HepG2 (cell line): ENCODE results near the gene GPR37L1. TPM values are rescaled to one million over a fixed set of nuclear protein-coding genes. Genes with fewer than 3 reads are reported as not detected.

Experiments used
- ATAC-seq: fragments of 200-7000 bp; cut with Tn5 transposase; 3 replicates; pipeline ENCODE4 v1.9.1; 2020; ENCODE audit warnings: mild to moderate bottlenecking, moderate library complexity
- BruUV-seq: library from RNA; stranded (reverse); fragments of 400-500 nt; replicated peaks from 2 replicates; lab custom pipeline; 2021; lab: Mats Ljungman, UMichigan
- CTCF ChIA-PET: fragments of 300-600 bp; formaldehyde crosslinking; extraction: SDS; loops from one replicate; lab custom pipeline; 2021; ENCODE audit warnings: low total read pairs, inconsistent platforms, low intra/inter-chr PET ratio; lab: Yijun Ruan, JAX
- POLR2A ChIA-PET: fragments of 350-600 bp; sonication (Branson Sonifier 250); formaldehyde crosslinking; loops from one replicate; lab custom pipeline; 2020; ENCODE audit warnings: antibody characterized with exemption, inconsistent platforms; lab: Yijun Ruan, JAX
- DNase-seq: peaks from one replicate; pipeline ENCODE4 v3.0.0-alpha.2; 2015; ENCODE audit warnings: low spot score
- FAIRE-seq: peaks from 3 replicates; lab custom pipeline; 2011; peaks lifted over from hg19 to GRCh38; lab: Jason Lieb, UNC
- H2AFZ ChIP-seq: one replicate; pipeline ENCODE4 v1.6.1; 2011; ENCODE audit warnings: low read length, inconsistent platforms
- H3K27ac ChIP-seq: fragments of 300-600 bp; 3 replicates; pipeline ENCODE4 v1.8.0; 2011; ENCODE audit warnings: mixed run types, mild to moderate bottlenecking, mixed read lengths, low read length, inconsistent platforms; ENCODE audit not compliant: insufficient read depth; ENCODE audit errors: extremely low read length
- H3K27me3 ChIP-seq, 2 experiments: fragments of 200-600 bp in 1 of 2; 2 replicates in 1 of 2; 3 replicates in 1 of 2; pipeline versions ENCODE4 v1.6.0 to v1.8.0; 2011; ENCODE audit warnings: low read length in 2 of 2, mild to moderate bottlenecking in 2 of 2, moderate library complexity in 2 of 2, inconsistent platforms in 1 of 2; ENCODE audit not compliant: insufficient read depth in 2 of 2, control insufficient read depth in 1 of 2
- H3K36me3 ChIP-seq, 2 experiments: fragments of 200-600 bp in 1 of 2; replicated peaks in 1 of 2; 2 replicates in 1 of 2; 3 replicates in 1 of 2; pipeline versions ENCODE4 v1.5.1 to v1.8.0; 2011; ENCODE audit warnings: low read length in 2 of 2, inconsistent platforms in 1 of 2; ENCODE audit not compliant: insufficient read depth in 2 of 2, control insufficient read depth in 1 of 2
- H3K4me1 ChIP-seq: 2 replicates; pipeline ENCODE4 v1.5.1; 2012; ENCODE audit warnings: low read length, inconsistent platforms; ENCODE audit not compliant: insufficient read depth
- H3K4me2 ChIP-seq: 2 replicates; pipeline ENCODE4 v1.6.0; 2011; ENCODE audit warnings: low read depth, low read length, inconsistent platforms
- H3K4me3 ChIP-seq, 3 experiments: fragments of 200-600 bp in 1 of 3; sonication (generic), shearing (Covaris generic) in 1 of 3; replicated peaks in 1 of 3; 2 replicates each; pipeline ENCODE4 v1.5.1; 2011 to 2016; ENCODE audit warnings: low read length in 3 of 3, inconsistent platforms in 2 of 3, low read depth in 2 of 3, mild to moderate bottlenecking in 2 of 3, control low read depth in 1 of 3, mixed read lengths in 1 of 3; ENCODE audit not compliant: insufficient read depth in 1 of 3
- H3K79me2 ChIP-seq: one replicate; pipeline ENCODE4 v1.6.1; 2011; ENCODE audit warnings: low read length, inconsistent platforms; ENCODE audit not compliant: insufficient read depth
- H3K9ac ChIP-seq: 2 replicates; pipeline ENCODE4 v1.6.0; 2011; ENCODE audit warnings: mild to moderate bottlenecking, low read depth, low read length, inconsistent platforms; ENCODE audit not compliant: insufficient read depth
- H3K9me3 ChIP-seq: 2 replicates; pipeline ENCODE4 v1.5.1; 2012; ENCODE audit warnings: mild to moderate bottlenecking, low read length
- H4K20me1 ChIP-seq: 2 replicates; pipeline ENCODE4 v1.6.0; 2011; ENCODE audit warnings: inconsistent platforms, mild to moderate bottlenecking, low read length, moderate library complexity; ENCODE audit not compliant: insufficient read depth
- AGO1 ChIP-seq: fragments of 200-400 bp; formaldehyde crosslinking; IDR thresholded peaks from 2 replicates; pipeline ENCODE4 v1.6.1; 2017; ENCODE audit warnings: mild to moderate bottlenecking, low read depth, low read length, moderate library complexity; ENCODE audit not compliant: poor library complexity, severe bottlenecking
- DPF2 ChIP-seq: sonication (generic); formaldehyde crosslinking; IDR thresholded peaks from 2 replicates; pipeline ENCODE4 v1.4.0; 2020; ENCODE audit warnings: mild to moderate bottlenecking, low read depth, missing genetic modification reagents, borderline replicate concordance
- HNRNPL ChIP-seq: fragments of 200-400 bp; formaldehyde crosslinking; IDR thresholded peaks from 2 replicates; pipeline ENCODE4 v1.6.1; 2017; ENCODE audit warnings: mild to moderate bottlenecking, low read depth, low read length
- MAX ChIP-seq: IDR thresholded peaks from 2 replicates; pipeline ENCODE4 v1.6.1; 2012; ENCODE audit warnings: inconsistent platforms
- PHF5A ChIP-seq: IDR thresholded peaks from one replicate; pipeline ENCODE4 v1.6.1; 2018; ENCODE audit warnings: low read depth, missing genetic modification reagents; ENCODE audit not compliant: unreplicated experiment
- POLR2AphosphoS5 ChIP-seq: IDR thresholded peaks from 2 replicates; pipeline ENCODE4 v1.6.1; 2012; ENCODE audit warnings: low read depth, low read length
- SIX4 ChIP-seq: sonication (generic); formaldehyde crosslinking; IDR thresholded peaks from 2 replicates; pipeline ENCODE4 v1.4.0; 2020; ENCODE audit warnings: missing genetic modification reagents
- WIZ ChIP-seq: sonication (generic); formaldehyde crosslinking; IDR thresholded peaks from 2 replicates; pipeline ENCODE4 v1.5.1; 2020; ENCODE audit warnings: mild to moderate bottlenecking, missing genetic modification reagents
- ZHX1 ChIP-seq: sonication (generic); formaldehyde crosslinking; IDR thresholded peaks from 2 replicates; pipeline ENCODE4 v1.8.1; 2022; ENCODE audit warnings: low read depth, mild to moderate bottlenecking, missing genetic modification reagents
- ZNF331 ChIP-seq: sonication (generic); formaldehyde crosslinking; IDR thresholded peaks from 2 replicates; pipeline ENCODE4 v1.4.0; 2020; ENCODE audit warnings: missing genetic modification reagents
- ZNF431 ChIP-seq: sonication (generic); formaldehyde crosslinking; IDR thresholded peaks from 2 replicates; pipeline ENCODE4 v1.9.0; 2022; ENCODE audit warnings: missing genetic modification reagents, low read depth, mild to moderate bottlenecking, borderline replicate concordance
- ZNF446 ChIP-seq: sonication (generic); formaldehyde crosslinking; IDR thresholded peaks from 2 replicates; pipeline ENCODE4 v1.5.0; 2020; ENCODE audit warnings: mild to moderate bottlenecking, missing genetic modification reagents
- ZNF503 ChIP-seq: sonication (generic); formaldehyde crosslinking; IDR thresholded peaks from 2 replicates; pipeline ENCODE4 v1.4.0; 2020; ENCODE audit warnings: missing genetic modification reagents
- ZNF580 ChIP-seq: IDR thresholded peaks from 2 replicates; pipeline ENCODE4 v1.6.1; 2016; ENCODE audit warnings: low read depth, borderline replicate concordance
- ZNF691 ChIP-seq: sonication (generic); formaldehyde crosslinking; IDR thresholded peaks from 2 replicates; pipeline ENCODE4 v1.4.0; 2020; ENCODE audit warnings: missing genetic modification reagents, low read depth, mild to moderate bottlenecking, borderline replicate concordance
- ZNF83 ChIP-seq: sonication (generic); formaldehyde crosslinking; IDR thresholded peaks from 2 replicates; pipeline ENCODE4 v1.4.0; 2020; ENCODE audit warnings: missing genetic modification reagents, mild to moderate bottlenecking, borderline replicate concordance
- WGBS: methylation state at CpG from one replicate; pipeline ENCODE4 v1.1.6; 2017; ENCODE audit warnings: low lambda C conversion rate; 5-methylcytosine and 5-hydroxymethylcytosine counted together
- in situ Hi-C: cut with HindIII; loops from 2 replicates; pipeline ENCODE4 v1.10.0; 2017; ENCODE audit warnings: low pct_unique_long_range_greater_than_20kb; ENCODE audit not compliant: extremely low pct_ligation_motif_present
- intact Hi-C: fragments of 100-400 bp; cut with micrococcal nuclease; formaldehyde crosslinking; loops from one replicate; pipeline ENCODE4 v1.10.0; 2022; ENCODE audit not compliant: unreplicated experiment
- polyA plus RNA-seq, 8 experiments: library from polyadenylated mRNA; depleted of rRNA in 3 of 8; stranded (reverse) in 7 of 8; unstranded in 1 of 8; fragments of >200 nt; fragmentation: Illumina TruSeq in 4 of 8; extraction: Trizol in 4 of 8; gene quantifications; 2 replicates each; pipeline versions ENCODE4 v1.2.1 to v1.2.3, GENCODE V29; 2011 to 2016; ENCODE audit warnings: low read depth in 4 of 8, missing spikeins in 1 of 8, mixed read lengths in 1 of 8; ENCODE audit not compliant: insufficient read depth in 1 of 8
- total RNA-seq, 5 experiments: library from RNA; depleted of rRNA; stranded (reverse); fragments of >200 nt; fragmentation: Illumina TruSeq; extraction: Trizol; gene quantifications; 2 replicates each; pipeline ENCODE4 v1.2.3, GENCODE V29; 2016; ENCODE audit warnings: low read depth in 1 of 5

The GPR37L1 gene
- total and polyA plus RNA-seq, 2 of the 13 experiments (the other 11 are each of a cell fraction or from before 2014, with no cell fraction given) = 0.13 TPM; not detected in 1

GRCh38 chr1:202151045-202151444 is 28.3 kb downstream of the GPR37L1 start (continued):
- TF ChIP-seq ZNF691 (CRISPR knock-in tag) (no peak), ZNF331 (CRISPR knock-in tag) (no peak), POLR2AphosphoS5 (no peak)

- 51% methylated on average over 9 of the region's 10 CpGs for WGBS
- DNase-seq (no peak), FAIRE-seq (no peak), ATAC-seq (no peak; the same call in 2 of the 3 replicates)
- H3K79me2 ChIP-seq = no peaks in the 10 kb centered on the region
- ChIA-PET POLR2A (no interaction called here), CTCF (no interaction called here)
- H3K36me3 ChIP-seq = no peaks in the 10 kb centered on the region
- no peak overlapping the region for H3K27ac ChIP-seq
- TF ChIP-seq HNRNPL (no peak), MAX (no peak), ZNF503 (no peak), PHF5A (CRISPR knock-in tag) (no peak), DPF2 (CRISPR knock-in tag) (no peak), ZHX1 (no peak), ZNF446 (CRISPR knock-in tag) (no peak), ZNF580 (CRISPR knock-in tag) (no peak), SIX4 (CRISPR knock-in tag) (no peak), WIZ (CRISPR knock-in tag) (no peak), AGO1 (no peak), ZNF83 (CRISPR knock-in tag) (no peak), ZNF431 (CRISPR knock-in tag) (no peak)
- H3K9ac ChIP-seq = no peak overlapping the region
- intact Hi-C loops (no loop called here), in situ Hi-C loops (no loop called here)
- no TSS peak for BruUV-seq
- H3K4me1 ChIP-seq = peaks cover 12% of the 10 kb centered on the region
- no peaks in the 10 kb centered on the region for H4K20me1 ChIP-seq
- H3K4me3 ChIP-seq = no peak overlapping the region
- H2AFZ ChIP-seq = no peak overlapping the region
- no peaks in the 10 kb centered on the region for H3K9me3 ChIP-seq
- peaks cover 3 to 46% of the 10 kb centered on the region in 2 experiments; a peak in 4 of 5 replicates for H3K27me3 ChIP-seq
- no peak overlapping the region for H3K4me2 ChIP-seq
These were observed 29.7 kb downstream of the GPR37L1 start for GRCh38 chr1:202152399-202152798.
